ENCODE measurements around the gene DOCK4.

DNA sequence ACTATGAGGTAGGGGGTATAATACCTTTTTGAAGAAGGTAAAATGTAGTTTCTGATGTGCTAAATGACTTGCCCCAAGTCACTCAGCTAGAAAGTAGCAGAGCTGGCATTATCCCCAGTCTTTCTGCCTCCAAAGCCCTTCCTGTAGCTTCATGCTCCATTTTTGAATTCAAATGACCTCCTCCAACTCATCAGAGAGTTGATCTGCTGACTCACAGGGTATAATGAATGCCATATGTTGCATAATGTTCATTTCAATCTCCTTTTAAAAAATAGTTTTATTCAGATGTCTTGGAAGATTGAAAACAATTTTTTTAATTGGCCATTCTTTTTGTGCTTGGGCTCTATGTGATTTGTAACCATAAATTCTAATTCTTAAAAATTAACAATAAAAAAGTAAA is 371.1 kb downstream of the DOCK4 start:
- TF ChIP-seq EZH2 (IDR thresholded peaks at IDR 0.05; ENCODE audit: low read length) = no peak
- TF ChIP-seq, protein P1, sequence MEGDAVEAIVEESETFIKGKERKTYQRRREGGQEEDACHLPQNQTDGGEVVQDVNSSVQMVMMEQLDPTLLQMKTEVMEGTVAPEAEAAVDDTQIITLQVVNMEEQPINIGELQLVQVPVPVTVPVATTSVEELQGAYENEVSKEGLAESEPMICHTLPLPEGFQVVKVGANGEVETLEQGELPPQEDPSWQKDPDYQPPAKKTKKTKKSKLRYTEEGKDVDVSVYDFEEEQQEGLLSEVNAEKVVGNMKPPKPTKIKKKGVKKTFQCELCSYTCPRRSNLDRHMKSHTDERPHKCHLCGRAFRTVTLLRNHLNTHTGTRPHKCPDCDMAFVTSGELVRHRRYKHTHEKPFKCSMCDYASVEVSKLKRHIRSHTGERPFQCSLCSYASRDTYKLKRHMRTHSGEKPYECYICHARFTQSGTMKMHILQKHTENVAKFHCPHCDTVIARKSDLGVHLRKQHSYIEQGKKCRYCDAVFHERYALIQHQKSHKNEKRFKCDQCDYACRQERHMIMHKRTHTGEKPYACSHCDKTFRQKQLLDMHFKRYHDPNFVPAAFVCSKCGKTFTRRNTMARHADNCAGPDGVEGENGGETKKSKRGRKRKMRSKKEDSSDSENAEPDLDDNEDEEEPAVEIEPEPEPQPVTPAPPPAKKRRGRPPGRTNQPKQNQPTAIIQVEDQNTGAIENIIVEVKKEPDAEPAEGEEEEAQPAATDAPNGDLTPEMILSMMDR (optimal IDR thresholded peaks at IDR 0.05 in 1 of 3, IDR thresholded peaks at IDR 0.05 in 1 of 3, conservative IDR thresholded peaks at IDR 0.05 in 1 of 3; ENCODE audit: extremely low read depth in 1 of 3, insufficient read depth in 2 of 3, low read length in 3 of 3) = no peak
